ENCODE data around the gene BACE1.

DNA sequence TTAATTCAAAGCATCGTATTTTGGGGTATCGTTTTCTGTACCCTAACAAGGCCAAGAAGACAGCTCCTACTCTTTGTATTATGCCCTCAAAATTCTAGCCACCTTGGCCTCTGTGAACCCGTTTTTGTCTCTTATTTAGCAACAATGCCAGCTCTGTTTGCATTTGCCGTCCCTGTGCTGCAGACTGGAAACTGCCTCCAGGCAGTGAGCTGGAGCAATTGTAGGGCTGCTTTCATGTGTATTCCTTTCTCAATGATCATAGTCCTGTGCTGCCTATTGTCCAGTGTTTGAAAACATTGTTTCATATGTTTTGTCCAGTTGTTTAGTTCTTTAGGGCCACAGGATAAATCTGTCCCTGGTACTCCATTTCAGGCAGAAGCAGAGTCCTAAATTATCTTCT is 44.8 kb downstream of the BACE1 start:
- TF ChIP-seq, protein P1, sequence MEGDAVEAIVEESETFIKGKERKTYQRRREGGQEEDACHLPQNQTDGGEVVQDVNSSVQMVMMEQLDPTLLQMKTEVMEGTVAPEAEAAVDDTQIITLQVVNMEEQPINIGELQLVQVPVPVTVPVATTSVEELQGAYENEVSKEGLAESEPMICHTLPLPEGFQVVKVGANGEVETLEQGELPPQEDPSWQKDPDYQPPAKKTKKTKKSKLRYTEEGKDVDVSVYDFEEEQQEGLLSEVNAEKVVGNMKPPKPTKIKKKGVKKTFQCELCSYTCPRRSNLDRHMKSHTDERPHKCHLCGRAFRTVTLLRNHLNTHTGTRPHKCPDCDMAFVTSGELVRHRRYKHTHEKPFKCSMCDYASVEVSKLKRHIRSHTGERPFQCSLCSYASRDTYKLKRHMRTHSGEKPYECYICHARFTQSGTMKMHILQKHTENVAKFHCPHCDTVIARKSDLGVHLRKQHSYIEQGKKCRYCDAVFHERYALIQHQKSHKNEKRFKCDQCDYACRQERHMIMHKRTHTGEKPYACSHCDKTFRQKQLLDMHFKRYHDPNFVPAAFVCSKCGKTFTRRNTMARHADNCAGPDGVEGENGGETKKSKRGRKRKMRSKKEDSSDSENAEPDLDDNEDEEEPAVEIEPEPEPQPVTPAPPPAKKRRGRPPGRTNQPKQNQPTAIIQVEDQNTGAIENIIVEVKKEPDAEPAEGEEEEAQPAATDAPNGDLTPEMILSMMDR (IDR thresholded peaks at IDR 0.05 in 8 of 11, conservative IDR thresholded peaks at IDR 0.05 in 3 of 11), result no peak
- no peak for TF ChIP-seq POLR2AphosphoS5 (IDR thresholded peaks at IDR 0.05)
